Central memory CD8-positive, alpha-beta T cell (primary cell): Measurements from ENCODE around the gene ERP29.
"Not testable (repeated sequence)": the region's sequence is repeated elsewhere in the genome, so short reads cannot be mapped to it uniquely, and the experiment has no call there.

Experiments used
- ATAC-seq: fragments of 150-1000 bp; cut with Tn5 transposase; replicated peaks from 2 replicates; pipeline ENCODE4 v1.10.0; 2022; ENCODE audit warnings: mild to moderate bottlenecking, moderate FRiP score, moderate number of reproducible peaks; ENCODE audit not compliant: poor library complexity, severe bottlenecking; ENCODE audit errors: extremely low read depth
- DNase-seq, 2 donors: peaks; one replicate each; pipeline ENCODE4 v3.0.0; 2021; ENCODE audit warnings: low spot score in 2 of 2
- H3K27ac Mint-ChIP-seq: one replicate; pipeline ENCODE4 v1.8.0; 2022; ENCODE audit warnings: low read depth, mild to moderate bottlenecking, moderate library complexity, mixed read lengths
- H3K27me3 Mint-ChIP-seq: one replicate; pipeline ENCODE4 v1.8.0; 2022; ENCODE audit warnings: mixed read lengths
- H3K36me3 Mint-ChIP-seq: one replicate; pipeline ENCODE4 v1.8.0; 2022; ENCODE audit warnings: mild to moderate bottlenecking, moderate library complexity, mixed read lengths; ENCODE audit not compliant: insufficient read depth
- H3K4me1 Mint-ChIP-seq: one replicate; pipeline ENCODE4 v1.8.0; 2022; ENCODE audit warnings: mixed read lengths
- H3K4me3 Mint-ChIP-seq: one replicate; pipeline ENCODE4 v1.8.0; 2022; ENCODE audit warnings: mild to moderate bottlenecking, moderate library complexity, mixed read lengths
- H3K9me3 Mint-ChIP-seq: one replicate; pipeline ENCODE4 v1.8.0; 2022; ENCODE audit warnings: mixed read lengths

The ERP29 gene

GRCh38 chr12:112008918-112009317 is 4.3 kb upstream of the ERP29 start:
- Mint-ChIP-seq H3K27me3 (no peaks in the 10 kb centered on the region), H3K27ac (no peak overlapping the region), H3K9me3 (no peaks in the 10 kb centered on the region), H3K4me3 (no peak overlapping the region), H3K4me1 (peaks cover 41% of the 10 kb centered on the region), H3K36me3 (peaks cover 16% of the 10 kb centered on the region)
- DNase-seq: no peak
- ATAC-seq: no peak

GRCh38 chr12:112009596-112009995 is 3.6 kb upstream of the ERP29 start:
- H3K27ac Mint-ChIP-seq, H3K27me3 Mint-ChIP-seq, DNase-seq, H3K9me3 Mint-ChIP-seq, H3K4me3 Mint-ChIP-seq, ATAC-seq: not testable (repeated sequence)
- peaks cover 48% of the 10 kb centered on the region for H3K4me1 Mint-ChIP-seq
- peaks cover 23% of the 10 kb centered on the region for H3K36me3 Mint-ChIP-seq

GRCh38 chr12:112010415-112011344 is 2.5 kb upstream of the ERP29 start:
- Mint-ChIP-seq H3K4me3 (peak overlapping the region; percentile 84), H3K9me3 (no peaks in the 10 kb centered on the region), H3K27me3 (no peaks in the 10 kb centered on the region), H3K36me3 (peaks cover 27% of the 10 kb centered on the region), H3K4me1 (peaks cover 50% of the 10 kb centered on the region), H3K27ac (peak overlapping the region; percentile 93)
- ATAC-seq (no peak), DNase-seq (no peak)

- Mint-ChIP-seq H3K4me3 (peak overlapping the region; percentile 84), H3K4me1 (peaks cover 51% of the 10 kb centered on the region), H3K36me3 (peaks cover 36% of the 10 kb centered on the region), H3K27ac (peak overlapping the region; percentile 93), H3K27me3 (no peaks in the 10 kb centered on the region), H3K9me3 (no peaks in the 10 kb centered on the region)
- ATAC-seq (no peak), DNase-seq (no peak)
Observed at GRCh38 chr12:112011685-112012084, 1.5 kb upstream of the ERP29 start.

- H3K27ac Mint-ChIP-seq: peak overlapping the region; percentile 94
- H3K4me1 Mint-ChIP-seq: peaks cover 66% of the 10 kb centered on the region
- DNase-seq (peak; percentile 43 to 58), ATAC-seq (peak; percentile 61)
- H3K9me3 Mint-ChIP-seq: no peaks in the 10 kb centered on the region
- H3K27me3 Mint-ChIP-seq: no peaks in the 10 kb centered on the region
- peak overlapping the region; percentile 84 for H3K4me3 Mint-ChIP-seq
- H3K36me3 Mint-ChIP-seq: peaks cover 43% of the 10 kb centered on the region
Observed at GRCh38 chr12:112013601-112014402, 576 bp downstream of the ERP29 start.

GRCh38 chr12:112015938-112016337 is 2.7 kb downstream of the ERP29 start:
- Mint-ChIP-seq H3K4me3 (peak overlapping the region; percentile 84), H3K9me3 (no peaks in the 10 kb centered on the region), H3K27me3 (no peaks in the 10 kb centered on the region), H3K27ac (peak overlapping the region; percentile 77), H3K4me1 (peaks cover 76% of the 10 kb centered on the region), H3K36me3 (peaks cover 53% of the 10 kb centered on the region)
- DNase-seq (no peak), ATAC-seq (no peak)

- Mint-ChIP-seq H3K36me3 (peaks cover 52% of the 10 kb centered on the region), H3K4me1 (peaks cover 70% of the 10 kb centered on the region), H3K9me3 (no peaks in the 10 kb centered on the region), H3K27ac (peak overlapping the region; percentile 8), H3K27me3 (no peaks in the 10 kb centered on the region), H3K4me3 (no peak overlapping the region)
- DNase-seq (no peak), ATAC-seq (no peak)
Observed at GRCh38 chr12:112017041-112017440, 3.8 kb downstream of the ERP29 start.

GRCh38 chr12:112018571-112019237 is 5.5 kb downstream of the ERP29 start:
- Mint-ChIP-seq H3K4me1 (peaks cover 69% of the 10 kb centered on the region), H3K27me3 (no peaks in the 10 kb centered on the region), H3K4me3 (no peak overlapping the region), H3K27ac (peak overlapping the region; percentile 5), H3K36me3 (peaks cover 57% of the 10 kb centered on the region), H3K9me3 (no peaks in the 10 kb centered on the region)
- no peak for DNase-seq
- no peak for ATAC-seq

GRCh38 chr12:112020947-112021457 is 7.8 kb downstream of the ERP29 start:
- ATAC-seq (no peak), DNase-seq (no peak)
- Mint-ChIP-seq H3K27me3 (no peaks in the 10 kb centered on the region), H3K4me1 (peaks cover 55% of the 10 kb centered on the region), H3K4me3 (no peak overlapping the region), H3K36me3 (peaks cover 56% of the 10 kb centered on the region), H3K9me3 (no peaks in the 10 kb centered on the region), H3K27ac (no peak overlapping the region)

- Mint-ChIP-seq H3K27me3 (no peaks in the 10 kb centered on the region), H3K36me3 (peaks cover 52% of the 10 kb centered on the region), H3K4me1 (peaks cover 48% of the 10 kb centered on the region), H3K27ac (no peak overlapping the region), H3K4me3 (no peak overlapping the region), H3K9me3 (no peaks in the 10 kb centered on the region)
- ATAC-seq: no peak
- DNase-seq: no peak
Observed at GRCh38 chr12:112022241-112023016, 9.2 kb downstream of the ERP29 start.

GRCh38 chr12:112023759-112024396 is 10.7 kb downstream of the ERP29 start:
- peaks cover 47% of the 10 kb centered on the region for H3K36me3 Mint-ChIP-seq
- H3K4me3 Mint-ChIP-seq: no peak overlapping the region
- H3K4me1 Mint-ChIP-seq: peaks cover 42% of the 10 kb centered on the region
- no peak overlapping the region for H3K27ac Mint-ChIP-seq
- no peaks in the 10 kb centered on the region for H3K9me3 Mint-ChIP-seq
- no peak for DNase-seq
- H3K27me3 Mint-ChIP-seq: no peaks in the 10 kb centered on the region
- no peak for ATAC-seq
